AG04450 (cell line): ENCODE results near the gene IL12A. TPM values are rescaled to one million over a fixed set of nuclear protein-coding genes. Genes with fewer than 3 reads are reported as not detected.
A peak's percentile ranks its signal among the peaks of the same experiment; 100 is the strongest.

Experiments used
- CTCF ChIA-PET: fragments of 300-600, 350-600 bp; formaldehyde crosslinking; extraction: SDS; loops from one replicate; lab custom pipeline; 2022; ENCODE audit warnings: antibody characterized with exemption, inconsistent platforms; lab: Charles Lee
- POLR2A ChIA-PET: fragments of 350-600 bp; formaldehyde crosslinking; extraction: SDS; loops from one replicate; lab custom pipeline; 2021; ENCODE audit warnings: antibody characterized with exemption, inconsistent platforms; lab: Yijun Ruan, JAX
- DNase-seq: peaks from one replicate; pipeline ENCODE4 v3.0.0-alpha.2; 2011; ENCODE audit warnings: low read depth, low spot score
- H3K27ac ChIP-seq: one replicate; pipeline ENCODE4 v1.5.1; 2012; ENCODE audit warnings: low read depth, low read length, control low read depth
- H3K27me3 ChIP-seq: one replicate; pipeline ENCODE4 v1.6.0; 2012; ENCODE audit warnings: low read length; ENCODE audit not compliant: control insufficient read depth, insufficient read depth
- H3K4me3 ChIP-seq: 2 replicates; pipeline ENCODE4 v1.5.1; 2011; ENCODE audit warnings: mild to moderate bottlenecking, low read depth, low read length, control low read depth
- H3K9me3 ChIP-seq: 2 replicates; pipeline ENCODE4 v1.5.1; 2012; ENCODE audit warnings: low read length; ENCODE audit not compliant: control insufficient read depth, insufficient read depth
- CTCF ChIP-seq: IDR thresholded peaks from 2 replicates; pipeline ENCODE4 v1.5.1; 2011; ENCODE audit warnings: low read depth, low read length, control low read depth, inconsistent platforms
- polyA plus RNA-seq: library from polyadenylated mRNA; depleted of rRNA; stranded (reverse); fragments of >200 nt; gene quantifications from 2 replicates; pipeline ENCODE4 v1.2.3, GENCODE V29; 2011

Gene IL12A
- polyA plus RNA-seq, 1 experiment = 3.6 TPM

GRCh38 chr3:159989973-159990846 is 1.6 kb downstream of the IL12A start:
- H3K27me3 ChIP-seq = no peaks in the 10 kb centered on the region
- no peak for DNase-seq
- H3K4me3 ChIP-seq = peak overlapping the region; percentile 27
- ChIA-PET CTCF (interaction anchor here (0.6 to 7.9 kb wide), 11 partner anchors 13 to 423 kb away, joined by 3 to 108 read pairs (median 17); no protein-coding TSS in a partner anchor), POLR2A (no interaction called here)
- peaks cover 3% of the 10 kb centered on the region for H3K9me3 ChIP-seq
- 0 out of 2 replicates have a peak, but pooled peaks have one; percentile 3 for TF ChIP-seq CTCF
- no peak overlapping the region for H3K27ac ChIP-seq

- ChIA-PET POLR2A (no interaction called here), CTCF (interaction anchor here (1.5 to 7.9 kb wide), 4 partner anchors 12 to 106 kb away, joined by 3 to 108 read pairs (median 79); no protein-coding TSS in a partner anchor)
These were observed 3.0 kb downstream of the IL12A start for GRCh38 chr3:159991591-159991990.

GRCh38 chr3:159992589-159992988 is 4.0 kb downstream of the IL12A start:
- POLR2A ChIA-PET = no interaction called here
- H3K9me3 ChIP-seq = peaks cover 3% of the 10 kb centered on the region
- H3K4me3 ChIP-seq = no peak overlapping the region
- H3K27me3 ChIP-seq = no peaks in the 10 kb centered on the region
- TF ChIP-seq CTCF = no peak
- no peak overlapping the region for H3K27ac ChIP-seq
- DNase-seq = no peak
- CTCF ChIA-PET = interaction anchor here (1.5 to 7.9 kb wide), 5 partner anchors 11 to 107 kb away, joined by 3 to 108 read pairs (median 71); no protein-coding TSS in a partner anchor

More at GRCh38 chr3:159991591-159991990, 3.0 kb downstream of the IL12A start:
- DNase-seq = no peak
- TF ChIP-seq CTCF = no peak
- H3K27ac ChIP-seq = no peak overlapping the region
- H3K4me3 ChIP-seq = no peak overlapping the region
- H3K27me3 ChIP-seq = no peaks in the 10 kb centered on the region
- H3K9me3 ChIP-seq = peaks cover 3% of the 10 kb centered on the region

GRCh38 chr3:159994182-159994581 is 5.5 kb downstream of the IL12A start:
- CTCF ChIA-PET = interaction anchor here (0.5 to 5.2 kb wide), 6 partner anchors 12 to 419 kb away, joined by 3 to 40 read pairs (median 5); no protein-coding TSS in a partner anchor
- DNase-seq = no peak
- H3K27ac ChIP-seq = no peak overlapping the region

More at GRCh38 chr3:159994182-159994581, 5.5 kb downstream of the IL12A start:
- Histone ChIP-seq H3K27me3 (no peaks in the 10 kb centered on the region), H3K4me3 (no peak overlapping the region), H3K9me3 (peaks cover 3% of the 10 kb centered on the region; the same call in 1 of the 2 replicates)
- TF ChIP-seq CTCF = no peak
- POLR2A ChIA-PET = no interaction called here
